Posterior vena cava (tissue), 2 donors: ENCODE results near the gene PNPLA5. TPM values are rescaled to one million over a fixed set of nuclear protein-coding genes. Genes with fewer than 3 reads are reported as not detected.

ENCODE experiments used
- DNase-seq: peaks from one replicate; pipeline ENCODE4 v3.0.0-alpha.2; 2020; ENCODE audit warnings: low spot score
- intact Hi-C, 2 donors: fragments of 100-400 bp; cut with DNase I; formaldehyde crosslinking; loops; one replicate each; pipeline versions ENCODE4 v1.14.1 to v1.14.2; 2022 to 2023
- total RNA-seq, 2 donors: library from RNA; stranded (reverse); fragmentation: NEBNext Ultra II Directional; extraction: Animal tissue kit (Norgen Biotek cat#: 25700); gene quantifications; one replicate each; pipeline ENCODE4 v1.2.1, GENCODE V29; 2021
- donor health status: DM: yes; HTN: yes; CAD: no.
- donor health status: DM: yes; HTN: yes; CAD: no.

Gene PNPLA5
- total RNA-seq, 2 donors from 2014 or later: not detected

DNA sequence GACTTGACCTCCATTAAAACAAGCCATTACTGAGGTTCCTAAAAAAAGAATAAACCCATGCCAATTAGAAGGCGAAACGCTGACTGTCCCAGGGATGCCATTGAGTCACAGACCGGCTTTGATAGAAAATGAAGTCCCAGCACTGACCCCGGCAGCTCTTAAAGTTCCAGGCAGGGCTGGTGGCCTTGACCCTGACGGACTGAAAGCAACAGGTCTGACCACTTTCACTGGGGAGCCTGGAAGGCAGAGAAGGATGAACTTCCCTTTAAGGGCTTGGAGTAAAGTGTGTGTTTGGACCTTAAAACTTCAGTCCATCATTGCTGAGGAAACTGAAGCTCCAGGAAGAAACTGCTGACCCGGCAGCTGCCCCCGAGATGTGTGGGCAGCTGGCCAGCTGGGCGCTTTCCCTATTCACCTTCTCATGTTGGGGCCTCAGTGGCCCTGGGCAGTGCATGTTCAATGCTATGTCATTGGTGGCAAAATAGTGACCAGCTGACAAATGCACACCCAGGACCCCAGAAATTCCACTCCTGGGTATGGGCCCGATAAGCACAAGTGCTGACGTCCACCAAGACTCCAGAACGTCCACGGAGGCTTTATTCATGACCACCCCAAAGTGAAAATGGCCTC is 60.8 kb downstream of the PNPLA5 start:
- intact Hi-C loops: no loop called here
- peak; percentile 57 for DNase-seq

DNA sequence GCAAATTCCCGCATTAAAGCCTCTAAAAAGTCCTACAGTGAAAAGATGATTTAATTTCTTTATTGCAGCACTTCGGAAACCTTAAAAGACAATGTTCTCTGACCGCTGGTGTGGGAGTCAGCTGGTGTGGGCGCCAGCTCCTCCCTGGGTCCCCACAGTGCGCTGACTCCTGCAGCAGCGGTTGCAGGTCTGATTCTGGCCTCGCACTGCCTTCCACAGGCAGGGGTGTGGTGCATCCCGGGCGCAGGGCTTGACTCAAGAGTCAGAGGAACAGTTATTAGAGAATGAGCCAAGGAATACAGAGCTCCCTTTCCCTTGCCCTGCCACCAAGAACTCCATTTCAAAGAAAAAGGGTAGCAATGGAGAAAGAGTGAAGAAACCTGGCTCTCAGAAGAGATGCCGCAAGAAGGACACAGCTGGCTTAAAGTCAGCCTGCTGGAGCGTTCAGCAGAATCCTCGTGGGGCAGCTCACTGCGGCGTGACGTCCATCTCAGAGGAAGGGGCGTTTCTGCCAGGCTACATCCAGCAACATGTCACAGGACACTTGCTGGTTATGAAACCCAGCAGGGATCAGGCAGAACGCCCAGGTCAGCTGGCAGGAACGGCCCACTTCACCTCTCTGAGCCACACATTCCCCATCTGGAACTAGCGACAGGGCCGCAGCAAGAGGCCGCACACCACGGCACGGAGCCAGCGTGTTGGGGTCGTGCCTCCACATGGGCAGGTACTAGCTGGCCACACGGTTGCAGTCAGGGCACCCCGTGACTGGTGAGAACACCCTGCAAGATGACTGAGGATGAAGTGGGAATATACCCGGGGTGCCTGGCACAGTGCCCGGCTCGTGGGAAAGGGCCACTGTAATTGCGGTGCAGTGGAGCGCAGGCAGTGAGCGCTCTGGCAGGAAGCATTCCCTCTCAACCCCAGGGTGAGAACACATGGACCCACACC is 61.6 kb downstream of the PNPLA5 start:
- intact Hi-C loops: loop anchor here in 1 of 2 donors (5.0 kb wide), 1 partner anchor 443 kb away; no protein-coding TSS in a partner anchor
- peak; percentile 89 for DNase-seq

Other genes starting within 250 kb of the PNPLA5 start
- 1 to 10 TPM; 1.7 to 2.0 TPM for gene EFCAB6, start 79.7 kb downstream of the PNPLA5 start, total RNA-seq
- gene SULT4A1, start 29.5 kb downstream of the PNPLA5 start, total RNA-seq: not detected
- gene PNPLA3, start 31.8 kb upstream of the PNPLA5 start, total RNA-seq: under 1 TPM in 1 of 2 donors, not detected in 1; 0.51 TPM
- gene SAMM50, start 63.4 kb upstream of the PNPLA5 start, total RNA-seq: 10 to 100 TPM; 20.8 to 25.6 TPM
- gene PARVB, start 132.3 kb upstream of the PNPLA5 start, total RNA-seq: 10 to 100 TPM; 49.6 to 51.1 TPM